ENCODE data around the gene NIM1K. TPM values are rescaled to one million over a fixed set of nuclear protein-coding genes. Genes with fewer than 3 reads are reported as not detected.

The NIM1K gene
- polyA plus RNA-seq, 1 of the 3 experiments (the other 2 are of a cell fraction) = 0.16 TPM

GRCh38 chr5:43255704-43256103 is 63.7 kb downstream of the NIM1K start:
- 24% methylated on average over 2 of the region's 2 CpGs for WGBS (ENCODE audit: low lambda C conversion rate)
- H3K27me3 ChIP-seq (ENCODE audit: insufficient read depth) = no peaks in the 10 kb centered on the region; the same call in 1 of the 2 replicates
- DNase-seq = no peak
- H3K9me3 ChIP-seq = no peaks in the 10 kb centered on the region
- POLR2A ChIA-PET = interaction anchor here (0.6 kb wide), 1 partner anchor 135 kb away, joined by 3 read pairs; no protein-coding TSS in a partner anchor
- no peaks in the 10 kb centered on the region for H3K79me2 ChIP-seq (ENCODE audit: insufficient read depth)
- no peak overlapping the region for H3K4me3 ChIP-seq (ENCODE audit: low read depth in 2 of 2, low read length in 1 of 2)
- no peak overlapping the region for H3K27ac ChIP-seq (ENCODE audit: low read depth in 2 of 2, low read length in 1 of 2)
- H4K20me1 ChIP-seq (ENCODE audit: insufficient read depth) = no peaks in the 10 kb centered on the region
- no peaks in the 10 kb centered on the region for H3K9me2 ChIP-seq
- no peaks in the 10 kb centered on the region for H3K4me1 ChIP-seq (ENCODE audit: control insufficient read depth in 1 of 2, insufficient read depth in 2 of 2, low read depth in 1 of 2, low read length in 1 of 2)
- H3K9ac ChIP-seq = no peak overlapping the region
- no peak overlapping the region for H2AFZ ChIP-seq (ENCODE audit: low read depth)
- H3K4me2 ChIP-seq = no peak overlapping the region
- TF ChIP-seq GATA2 (CRISPR knock-in tag; IDR thresholded peaks at IDR 0.05) (no peak), GABPA (IDR thresholded peaks at IDR 0.05; ENCODE audit: low read depth) (no peak), YY1 (IDR thresholded peaks at IDR 0.05; ENCODE audit: low read depth) (no peak), MXI1 (IDR thresholded peaks at IDR 0.05; ENCODE audit: low read depth, low read length) (no peak)
- no peaks in the 10 kb centered on the region for H3K36me3 ChIP-seq (replicated peaks in 1 of 2; ENCODE audit: control insufficient read depth in 1 of 2, insufficient read depth in 2 of 2, low read length in 1 of 2)
- no peaks in the 10 kb centered on the region for H3F3A ChIP-seq (replicated peaks; ENCODE audit: insufficient read depth)
- CTCF ChIA-PET = no interaction called here

GRCh38 chr5:43256261-43256966 is 64.4 kb downstream of the NIM1K start:
- Histone ChIP-seq H2AFZ (ENCODE audit: low read depth) (no peak overlapping the region), H3K4me2 (no peak overlapping the region), H3K9me3 (no peaks in the 10 kb centered on the region), H3K27ac (ENCODE audit: low read depth in 2 of 2, low read length in 1 of 2) (no peak overlapping the region), H3K9me2 (no peaks in the 10 kb centered on the region), H3K9ac (no peak overlapping the region), H3F3A (replicated peaks; ENCODE audit: insufficient read depth) (no peaks in the 10 kb centered on the region), H3K4me3 (ENCODE audit: low read depth in 2 of 2, low read length in 1 of 2) (no peak overlapping the region), H3K36me3 (replicated peaks in 1 of 2; ENCODE audit: control insufficient read depth in 1 of 2, insufficient read depth in 2 of 2, low read length in 1 of 2) (no peaks in the 10 kb centered on the region), H3K27me3 (ENCODE audit: insufficient read depth) (no peaks in the 10 kb centered on the region; the same call in 1 of the 2 replicates), H3K4me1 (ENCODE audit: control insufficient read depth in 1 of 2, insufficient read depth in 2 of 2, low read depth in 1 of 2, low read length in 1 of 2) (no peaks in the 10 kb centered on the region), H4K20me1 (ENCODE audit: insufficient read depth) (no peaks in the 10 kb centered on the region), H3K79me2 (ENCODE audit: insufficient read depth) (no peaks in the 10 kb centered on the region)
- POLR2A ChIA-PET = interaction anchor here (0.6 kb wide), 1 partner anchor 136 kb away, joined by 3 read pairs; no protein-coding TSS in a partner anchor
- CTCF ChIA-PET = no interaction called here
- TF ChIP-seq MEF2A (IDR thresholded peaks at IDR 0.05; ENCODE audit: borderline replicate concordance, low read depth) = no peak
- no peak for TF ChIP-seq SMC3 (IDR thresholded peaks at IDR 0.05; ENCODE audit: low read depth, low read length)
- no peak for TF ChIP-seq CHD2 (IDR thresholded peaks at IDR 0.05; ENCODE audit: low read length, partially characterized antibody)
- TF ChIP-seq RFX5 (IDR thresholded peaks at IDR 0.05; ENCODE audit: low read length) = no peak
- TF ChIP-seq EP300 (IDR thresholded peaks at IDR 0.05; ENCODE audit: borderline replicate concordance in 1 of 2, low read depth in 1 of 2, low read length in 1 of 2) = no peak
- TF ChIP-seq USF2 (IDR thresholded peaks at IDR 0.05; ENCODE audit: borderline replicate concordance, low read depth, low read length) = no peak
- no peak for TF ChIP-seq POLR2AphosphoS5 (IDR thresholded peaks at IDR 0.05; ENCODE audit: low read depth, low read length)
- TF ChIP-seq, protein P1, sequence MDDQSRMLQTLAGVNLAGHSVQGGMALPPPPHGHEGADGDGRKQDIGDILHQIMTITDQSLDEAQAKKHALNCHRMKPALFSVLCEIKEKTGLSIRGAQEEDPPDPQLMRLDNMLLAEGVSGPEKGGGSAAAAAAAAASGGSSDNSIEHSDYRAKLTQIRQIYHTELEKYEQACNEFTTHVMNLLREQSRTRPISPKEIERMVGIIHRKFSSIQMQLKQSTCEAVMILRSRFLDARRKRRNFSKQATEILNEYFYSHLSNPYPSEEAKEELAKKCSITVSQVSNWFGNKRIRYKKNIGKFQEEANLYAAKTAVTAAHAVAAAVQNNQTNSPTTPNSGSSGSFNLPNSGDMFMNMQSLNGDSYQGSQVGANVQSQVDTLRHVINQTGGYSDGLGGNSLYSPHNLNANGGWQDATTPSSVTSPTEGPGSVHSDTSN (IDR thresholded peaks at IDR 0.05) = no peak
- no peak for TF ChIP-seq SIN3A (IDR thresholded peaks at IDR 0.05; ENCODE audit: borderline replicate concordance, low read depth, low read length)
- TF ChIP-seq, protein P2, sequence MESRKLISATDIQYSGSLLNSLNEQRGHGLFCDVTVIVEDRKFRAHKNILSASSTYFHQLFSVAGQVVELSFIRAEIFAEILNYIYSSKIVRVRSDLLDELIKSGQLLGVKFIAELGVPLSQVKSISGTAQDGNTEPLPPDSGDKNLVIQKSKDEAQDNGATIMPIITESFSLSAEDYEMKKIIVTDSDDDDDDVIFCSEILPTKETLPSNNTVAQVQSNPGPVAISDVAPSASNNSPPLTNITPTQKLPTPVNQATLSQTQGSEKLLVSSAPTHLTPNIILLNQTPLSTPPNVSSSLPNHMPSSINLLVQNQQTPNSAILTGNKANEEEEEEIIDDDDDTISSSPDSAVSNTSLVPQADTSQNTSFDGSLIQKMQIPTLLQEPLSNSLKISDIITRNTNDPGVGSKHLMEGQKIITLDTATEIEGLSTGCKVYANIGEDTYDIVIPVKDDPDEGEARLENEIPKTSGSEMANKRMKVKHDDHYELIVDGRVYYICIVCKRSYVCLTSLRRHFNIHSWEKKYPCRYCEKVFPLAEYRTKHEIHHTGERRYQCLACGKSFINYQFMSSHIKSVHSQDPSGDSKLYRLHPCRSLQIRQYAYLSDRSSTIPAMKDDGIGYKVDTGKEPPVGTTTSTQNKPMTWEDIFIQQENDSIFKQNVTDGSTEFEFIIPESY (IDR thresholded peaks at IDR 0.05; ENCODE audit: borderline replicate concordance, low read depth) = no peak
- TF ChIP-seq FOXM1 (IDR thresholded peaks at IDR 0.05; ENCODE audit: low read depth) = no peak
- TF ChIP-seq TAF1 (IDR thresholded peaks at IDR 0.05; ENCODE audit: borderline replicate concordance, low read depth, low read length) = no peak
- WGBS (ENCODE audit: low lambda C conversion rate) = 32% methylated on average over 2 of the region's 2 CpGs
- no peak for DNase-seq
